ENCODE measurements around the gene PFKM.

Gene PFKM

GRCh38 chr12:48189331-48190125 is 70.4 kb downstream of the PFKM start:
- peak; percentile 19 to 65 (median 50) for DNase-seq

- no peak for DNase-seq
These were observed 71.9 kb downstream of the PFKM start for GRCh38 chr12:48191096-48191495.

- DNase-seq = no peak
These were observed 73.7 kb downstream of the PFKM start for GRCh38 chr12:48192861-48193260.

- no peak for DNase-seq
These were observed 74.5 kb downstream of the PFKM start for GRCh38 chr12:48193623-48194022.

GRCh38 chr12:48194799-48195201 is 75.6 kb downstream of the PFKM start:
- no peak for DNase-seq

Measured in T-helper 1 cell (primary cell).